HG03432 (cell line): ENCODE results near the gene ARHGEF7.
A peak's percentile ranks its signal among the peaks of the same experiment; 100 is the strongest.
"Not testable (repeated sequence)": the region's sequence is repeated elsewhere in the genome, so short reads cannot be mapped to it uniquely, and the experiment has no call there.

Experiments
- ATAC-seq: cut with Tn5 transposase; IDR thresholded peaks from one replicate; pipeline ENCODE4 v1.9.1; 2021; ENCODE audit warnings: mild to moderate bottlenecking, moderate library complexity; ENCODE audit not compliant: unreplicated experiment

ARHGEF7 gene

DNA sequence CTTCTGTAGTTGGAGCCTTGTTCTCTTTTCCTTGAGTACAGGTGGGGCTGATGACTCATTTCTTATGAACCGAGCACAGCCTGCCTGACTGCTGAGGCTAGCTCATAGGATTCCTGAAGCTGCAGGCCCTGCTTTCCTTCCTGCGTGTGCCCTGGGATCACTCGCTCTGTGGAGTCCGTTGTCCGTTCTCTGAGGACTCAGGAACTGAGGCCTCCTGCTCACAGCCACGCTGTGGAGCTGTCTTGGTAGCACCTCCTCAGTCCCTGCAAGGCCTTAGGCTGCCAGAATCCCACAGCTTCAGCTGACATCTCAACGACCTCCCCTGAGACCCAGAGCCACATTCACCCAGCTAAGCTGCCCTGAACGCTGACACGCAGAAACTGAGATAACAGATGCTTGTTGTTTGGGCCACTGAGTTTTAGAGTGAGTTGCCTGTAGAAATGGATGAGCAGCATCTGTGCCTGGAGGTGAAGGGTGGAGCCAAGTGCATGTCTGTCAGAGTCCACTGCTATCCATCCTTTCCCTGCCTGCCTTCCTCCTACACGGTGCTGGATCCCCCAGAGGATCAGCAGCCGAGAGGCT is 72.9 kb downstream of the ARHGEF7 start:
- no peak for ATAC-seq

- ATAC-seq: not testable (repeated sequence)
These were observed 74.0 kb downstream of the ARHGEF7 start for GRCh38 chr13:111189064-111189505.

DNA sequence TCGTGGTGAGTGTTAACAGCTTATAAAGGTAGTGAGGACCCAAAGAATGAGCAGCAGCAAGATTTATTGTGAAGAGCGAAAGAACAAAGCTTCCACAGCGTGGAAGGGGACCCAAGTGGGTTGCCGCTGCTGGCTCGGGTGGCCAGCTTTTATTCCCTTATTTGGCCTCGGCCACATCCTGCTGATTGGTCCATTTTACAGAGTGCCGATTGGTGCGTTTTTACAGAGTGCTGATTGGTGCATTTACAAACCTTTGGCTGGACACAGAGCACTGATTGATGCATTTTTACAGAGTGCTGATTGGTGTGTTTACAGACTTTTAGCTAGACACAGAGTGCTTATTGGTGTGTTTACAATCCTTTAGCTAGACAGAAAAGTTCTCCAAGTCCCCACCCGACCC is 74.4 kb downstream of the ARHGEF7 start:
- not testable (repeated sequence) for ATAC-seq

GRCh38 chr13:111193223-111193622 is 78.1 kb downstream of the ARHGEF7 start:
- ATAC-seq: not testable (repeated sequence)

DNA sequence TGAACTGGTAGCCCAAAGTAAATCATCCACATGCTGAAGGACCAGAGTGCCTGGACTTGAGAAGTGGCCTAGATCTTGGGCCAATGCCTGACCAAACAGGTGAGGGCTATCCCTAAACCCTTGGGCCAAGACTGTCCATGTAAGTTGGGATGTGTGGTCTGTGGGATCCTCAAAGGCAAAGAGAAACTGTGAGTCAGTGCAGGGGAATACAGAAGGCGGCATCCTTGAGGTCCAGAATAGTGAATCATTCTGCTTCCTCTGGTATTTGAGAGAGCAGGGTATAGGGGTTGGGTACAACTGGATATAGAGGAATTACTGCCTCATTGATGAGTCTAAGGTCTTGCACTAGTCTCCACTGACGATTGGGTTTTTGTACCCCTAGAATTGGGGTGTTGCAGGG is 79.5 kb downstream of the ARHGEF7 start:
- not testable (repeated sequence) for ATAC-seq

GRCh38 chr13:111198732-111199378 is 83.7 kb downstream of the ARHGEF7 start:
- not testable (repeated sequence) for ATAC-seq

DNA sequence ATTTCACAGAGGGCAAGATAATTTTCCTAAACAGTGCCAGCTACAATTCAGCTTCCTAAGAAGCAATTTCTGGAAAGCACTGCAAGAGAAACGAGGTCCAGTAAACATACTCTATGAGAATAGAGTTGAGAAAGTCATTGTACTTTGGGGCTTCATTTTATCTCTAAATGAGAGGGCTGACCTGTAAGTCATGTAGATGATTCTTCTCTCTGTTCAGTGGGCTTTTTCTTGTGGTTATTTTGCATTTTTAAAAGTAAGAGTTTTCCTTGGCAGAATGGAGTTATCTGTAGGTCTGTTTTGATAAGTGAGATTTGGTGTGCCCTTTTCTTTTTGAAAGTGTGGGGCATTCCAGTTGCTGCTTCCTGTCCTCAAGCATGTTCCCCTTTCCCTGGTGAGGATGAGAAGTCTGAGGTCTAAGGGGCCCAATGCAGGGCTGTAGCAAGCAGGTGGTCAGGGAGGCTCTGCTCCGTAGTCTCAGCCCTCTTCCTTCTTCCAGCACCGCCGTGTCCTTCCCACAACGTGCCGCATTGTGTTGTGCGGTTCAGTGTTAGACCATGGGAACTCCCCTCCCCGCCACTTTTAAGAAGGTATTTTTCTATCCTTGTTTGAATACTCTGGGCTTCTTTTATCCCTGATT is 86.3 kb downstream of the ARHGEF7 start:
- ATAC-seq: no peak

DNA sequence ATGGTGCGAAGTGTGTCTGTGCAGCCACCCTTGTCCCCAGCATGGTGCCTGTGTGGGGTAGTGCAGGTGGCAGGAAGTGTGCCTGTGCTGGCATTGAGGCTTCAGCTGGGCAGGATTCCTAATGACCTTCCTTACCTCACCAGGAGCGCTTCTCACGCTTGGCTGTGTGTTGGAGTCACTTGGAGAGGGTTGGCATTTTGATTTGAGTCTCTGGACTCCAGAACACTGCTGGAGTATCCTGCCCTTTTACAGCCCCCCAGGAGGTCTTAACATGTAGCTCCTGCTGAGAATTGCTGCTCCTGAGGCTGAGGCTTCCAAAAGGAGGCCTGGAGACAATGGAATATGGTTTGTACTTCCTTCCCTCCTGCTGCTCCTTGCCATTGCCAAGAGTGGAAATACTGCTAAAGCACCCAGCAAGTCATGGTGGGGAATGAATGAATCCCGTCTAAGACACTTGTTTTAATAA is 87.1 kb downstream of the ARHGEF7 start:
- no peak for ATAC-seq

DNA sequence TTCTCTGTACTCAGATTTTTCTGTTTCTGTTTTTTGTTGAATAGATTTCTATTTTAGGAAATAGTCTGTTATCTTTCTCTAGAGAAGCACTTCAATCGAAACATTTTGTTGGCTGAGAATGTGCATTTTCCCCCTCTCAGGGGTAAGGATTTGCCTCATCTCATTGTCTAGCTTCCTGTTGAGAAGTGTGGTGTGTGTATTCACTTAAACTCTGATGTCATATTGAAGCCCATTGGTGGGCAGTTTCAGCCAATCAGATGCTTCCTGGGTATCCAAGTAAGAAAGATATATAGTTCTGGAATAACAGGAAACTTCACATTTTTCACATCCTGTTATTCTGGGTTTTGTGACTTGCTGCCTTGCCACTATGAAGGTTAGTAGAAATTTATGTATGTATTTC is 87.6 kb downstream of the ARHGEF7 start:
- ATAC-seq: peak; percentile 84

DNA sequence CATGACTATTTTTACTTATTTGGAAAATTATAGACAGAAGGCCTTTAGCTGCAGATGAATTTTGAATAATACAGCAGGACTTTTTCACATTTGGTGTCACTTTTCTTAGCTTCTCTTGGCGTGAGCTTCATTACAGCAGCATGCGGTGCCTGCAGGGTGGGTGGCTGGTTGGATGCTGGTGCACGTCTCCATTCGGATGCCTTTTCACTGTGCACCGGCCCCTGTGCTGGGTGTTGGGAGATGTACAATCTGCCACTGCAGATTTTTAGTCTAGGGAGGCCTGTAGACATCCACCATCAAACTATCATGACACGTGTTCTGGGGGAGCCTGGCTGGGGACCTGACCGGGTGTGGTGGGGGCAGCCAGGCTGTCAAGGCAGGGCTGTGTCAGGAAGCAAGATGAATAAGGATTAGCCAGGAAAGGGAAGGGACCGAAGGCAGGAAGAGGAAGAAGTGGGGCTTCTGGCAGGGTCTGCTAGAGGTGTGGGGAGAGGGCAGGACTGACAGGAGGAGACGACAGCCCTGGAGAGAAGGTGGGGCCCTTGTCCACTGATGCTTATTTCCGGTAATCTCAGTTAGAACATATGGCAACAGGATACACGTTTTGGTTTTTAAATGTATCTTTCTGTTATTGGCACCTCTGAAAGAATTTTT is 88.8 kb downstream of the ARHGEF7 start:
- ATAC-seq: no peak

GRCh38 chr13:111204438-111205177 is 89.5 kb downstream of the ARHGEF7 start:
- ATAC-seq: no peak

DNA sequence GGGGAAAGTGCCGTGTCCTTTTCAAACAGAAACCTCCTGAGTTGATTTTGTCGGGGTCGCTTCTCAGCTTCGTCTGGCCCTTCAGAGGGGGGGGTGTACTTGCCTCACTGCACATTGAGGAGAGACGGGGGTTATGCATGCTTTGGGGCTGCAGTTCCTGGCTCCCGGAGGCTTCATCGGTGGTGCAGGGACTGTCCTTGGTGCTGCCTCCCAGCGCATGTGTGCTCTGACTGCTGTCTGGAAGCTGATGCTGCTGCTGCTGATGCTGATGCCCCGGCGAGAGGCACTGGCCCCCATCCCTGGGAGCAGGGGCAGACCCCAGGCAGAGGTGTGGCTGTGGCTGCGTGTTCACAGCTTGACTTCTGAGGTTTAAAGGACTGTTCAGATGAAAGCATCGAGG is 91.0 kb downstream of the ARHGEF7 start:
- ATAC-seq: no peak

GRCh38 chr13:111209613-111210012 is 94.5 kb downstream of the ARHGEF7 start:
- ATAC-seq: no peak

GRCh38 chr13:111210091-111210490 is 95.0 kb downstream of the ARHGEF7 start:
- no peak for ATAC-seq

- ATAC-seq: no peak
These were observed 95.7 kb downstream of the ARHGEF7 start for GRCh38 chr13:111210544-111211469.

DNA sequence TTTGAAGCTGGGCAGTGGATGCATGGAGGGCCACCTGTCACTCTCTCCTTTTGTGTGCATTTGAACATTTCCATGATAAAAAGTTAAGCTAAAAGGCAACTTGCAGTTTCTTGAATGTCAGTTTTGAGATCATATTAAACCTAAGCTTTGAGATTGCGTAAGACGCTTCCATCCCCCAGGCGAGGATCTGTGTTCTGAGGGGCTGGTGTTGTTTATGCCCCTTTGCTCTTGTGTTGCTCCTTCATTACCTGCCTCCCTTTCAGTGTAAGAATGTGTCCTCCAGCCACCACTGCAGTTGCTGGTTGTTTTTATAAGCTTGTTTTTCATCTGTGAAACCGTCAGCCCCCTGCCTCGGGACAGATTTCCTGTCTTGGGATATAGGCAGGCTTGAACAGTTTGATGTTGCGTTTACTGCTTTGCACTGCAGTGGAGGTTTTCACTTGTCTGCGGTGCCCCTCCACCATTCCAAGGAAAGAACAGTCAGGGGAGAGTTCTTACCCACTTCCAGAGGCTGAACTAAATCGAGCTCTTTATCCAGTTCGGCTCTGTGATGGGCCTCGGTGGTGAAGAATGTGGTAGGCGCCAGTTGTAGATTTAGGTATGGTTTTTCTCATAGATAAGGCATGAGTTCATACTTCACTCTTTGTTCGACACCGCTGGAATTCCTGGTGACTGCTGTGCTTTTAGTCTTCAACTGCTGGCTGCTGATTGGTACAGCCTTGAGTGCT is 96.8 kb downstream of the ARHGEF7 start:
- no peak for ATAC-seq

DNA sequence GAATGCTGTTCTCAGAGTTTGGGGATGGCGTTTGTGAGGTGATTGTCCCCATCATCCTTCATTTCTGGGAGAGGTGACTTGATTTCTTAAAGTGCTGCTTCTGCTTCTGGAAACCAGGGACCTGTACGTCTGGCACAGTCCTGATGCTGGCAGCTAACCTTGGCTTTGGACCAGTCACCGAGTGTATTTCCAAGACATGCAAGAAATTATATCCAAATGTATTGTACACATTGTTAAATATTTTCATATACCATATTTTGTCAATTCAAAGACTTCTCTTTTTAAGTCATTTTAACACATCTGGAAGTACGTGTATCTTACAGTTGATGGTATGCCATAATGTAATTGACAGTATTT is 97.4 kb downstream of the ARHGEF7 start:
- ATAC-seq: no peak

GRCh38 chr13:111213964-111214726 is 99.0 kb downstream of the ARHGEF7 start:
- ATAC-seq: no peak
